ENCODE measurements around the gene MAN1A2. TPM values are rescaled to one million over a fixed set of nuclear protein-coding genes. Genes with fewer than 3 reads are reported as not detected.

The MAN1A2 gene
- total and polyA plus RNA-seq, 11 donors, result 5.1 to 36.5 (median 19.9) TPM

DNA sequence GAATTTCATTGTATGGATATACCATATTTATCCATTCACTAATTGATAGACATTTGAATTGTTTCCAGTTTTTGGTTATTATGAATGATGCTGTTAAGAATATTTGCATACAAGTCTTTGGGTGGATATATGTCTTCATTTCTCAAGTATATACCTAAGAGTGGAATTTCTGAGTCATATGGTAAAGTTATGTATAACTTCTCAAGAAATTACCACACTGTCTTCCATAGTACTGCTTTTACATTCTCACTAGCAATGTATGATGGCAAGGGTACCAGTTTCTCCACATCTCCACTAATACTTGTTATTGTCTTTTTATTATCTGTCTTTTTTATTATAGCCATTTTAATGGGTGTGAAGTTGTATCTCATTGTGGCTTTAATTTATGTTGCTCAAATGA lies 164.0 kb downstream of the MAN1A2 start:
- Histone ChIP-seq H3K27me3 (no peaks in the 10 kb centered on the region), H3K4me3 (no peak overlapping the region), H3K27ac (no peak overlapping the region), H3K36me3 (peaks cover 0 to 4% (median 0%) of the 10 kb centered on the region in 9 donors), H3K4me1 (no peaks in the 10 kb centered on the region), H3K9me3 (no peaks in the 10 kb centered on the region)
- ATAC-seq (no peak), DNase-seq (no peak)
- TF ChIP-seq, protein P1, sequence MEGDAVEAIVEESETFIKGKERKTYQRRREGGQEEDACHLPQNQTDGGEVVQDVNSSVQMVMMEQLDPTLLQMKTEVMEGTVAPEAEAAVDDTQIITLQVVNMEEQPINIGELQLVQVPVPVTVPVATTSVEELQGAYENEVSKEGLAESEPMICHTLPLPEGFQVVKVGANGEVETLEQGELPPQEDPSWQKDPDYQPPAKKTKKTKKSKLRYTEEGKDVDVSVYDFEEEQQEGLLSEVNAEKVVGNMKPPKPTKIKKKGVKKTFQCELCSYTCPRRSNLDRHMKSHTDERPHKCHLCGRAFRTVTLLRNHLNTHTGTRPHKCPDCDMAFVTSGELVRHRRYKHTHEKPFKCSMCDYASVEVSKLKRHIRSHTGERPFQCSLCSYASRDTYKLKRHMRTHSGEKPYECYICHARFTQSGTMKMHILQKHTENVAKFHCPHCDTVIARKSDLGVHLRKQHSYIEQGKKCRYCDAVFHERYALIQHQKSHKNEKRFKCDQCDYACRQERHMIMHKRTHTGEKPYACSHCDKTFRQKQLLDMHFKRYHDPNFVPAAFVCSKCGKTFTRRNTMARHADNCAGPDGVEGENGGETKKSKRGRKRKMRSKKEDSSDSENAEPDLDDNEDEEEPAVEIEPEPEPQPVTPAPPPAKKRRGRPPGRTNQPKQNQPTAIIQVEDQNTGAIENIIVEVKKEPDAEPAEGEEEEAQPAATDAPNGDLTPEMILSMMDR (IDR thresholded peaks at IDR 0.05), result no peak
- TF ChIP-seq POLR2A (IDR thresholded peaks at IDR 0.05), result no peak
- intact Hi-C loops (cut with DNase I), result loop anchor here in 7 of 10 donors (5.0 to 10.0 kb wide), 5 partner anchors 74 to 366 kb away; partner anchors contain the start of gene TENT5C (in 2 of the 7)

DNA sequence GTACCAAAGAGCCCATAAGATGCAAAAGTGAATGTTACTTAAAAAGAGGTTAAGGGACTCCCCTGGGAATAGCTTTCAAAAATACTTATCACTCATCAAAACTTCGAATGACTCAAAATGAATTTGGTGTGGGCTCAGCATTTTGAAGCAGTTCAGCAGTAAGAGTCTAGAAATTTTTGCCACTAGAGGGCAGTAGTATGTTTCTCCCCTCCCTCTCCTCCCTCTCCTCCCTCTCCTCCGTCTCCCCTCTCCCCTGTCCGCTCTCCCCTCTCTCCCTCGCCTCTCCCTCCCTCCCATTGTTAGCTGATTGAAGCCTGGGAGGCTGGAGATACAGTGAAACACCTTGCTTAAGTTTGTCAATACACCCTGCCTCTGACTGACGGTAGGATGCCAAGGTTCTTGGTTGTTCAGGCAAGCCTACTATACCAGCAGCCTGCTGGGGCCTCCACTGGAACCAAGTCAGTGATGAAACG lies 167.8 kb downstream of the MAN1A2 start:
- Histone ChIP-seq H3K9me3 (no peaks in the 10 kb centered on the region), H3K36me3 (no peaks in the 10 kb centered on the region), H3K27me3 (no peaks in the 10 kb centered on the region), H3K27ac (no peak overlapping the region), H3K4me1 (no peaks in the 10 kb centered on the region), H3K4me3 (no peak overlapping the region)
- ATAC-seq (peak; percentile 70 to 91 (median 88)), DNase-seq (peak in 2 of 5 donors; percentile 22 to 33)
- TF ChIP-seq POLR2A (IDR thresholded peaks at IDR 0.05), result no peak
- TF ChIP-seq, protein P1 (IDR thresholded peaks at IDR 0.05), result peak; percentile 49 to 74 (median 64)
- intact Hi-C loops (cut with DNase I), result loop anchor here (1.0 to 10.0 kb wide), 14 partner anchors 70 to 362 kb away; partner anchors contain the start of gene TENT5C (in 3 of the 10)
- 10 to 17% (median 12%) methylated on average over 6 of the region's 6 CpGs for WGBS, 4 donors

DNA sequence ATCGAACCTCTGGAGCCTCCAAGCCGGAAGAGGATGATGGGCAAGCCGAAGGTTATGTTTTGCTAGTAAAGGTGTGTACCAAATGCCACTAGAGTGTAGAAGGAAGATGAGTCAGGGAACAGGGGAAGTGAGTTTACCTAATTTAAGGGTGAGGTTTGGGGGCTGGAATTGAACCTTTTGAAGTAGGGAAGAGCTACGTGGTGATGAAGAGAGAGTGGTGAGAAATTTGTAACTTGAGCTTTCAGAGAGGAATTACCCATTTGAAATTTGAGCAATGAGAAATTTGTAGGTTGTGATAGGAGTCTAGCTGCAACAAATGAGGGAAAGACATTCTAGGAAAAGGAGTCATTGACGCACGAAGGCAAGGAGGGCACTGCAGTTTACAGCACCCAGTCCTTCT lies 168.6 kb downstream of the MAN1A2 start:
- intact Hi-C loops (cut with DNase I), result loop anchor here (1.0 to 10.0 kb wide), 12 partner anchors 69 to 359 kb away; partner anchors contain the start of gene TENT5C (in 2 of the 10)
- no peak for TF ChIP-seq POLR2A (IDR thresholded peaks at IDR 0.05)
- TF ChIP-seq, protein P1 (IDR thresholded peaks at IDR 0.05), result no peak
- Histone ChIP-seq H3K27ac (no peak overlapping the region), H3K4me3 (no peak overlapping the region), H3K9me3 (no peaks in the 10 kb centered on the region), H3K36me3 (no peaks in the 10 kb centered on the region), H3K4me1 (no peaks in the 10 kb centered on the region), H3K27me3 (no peaks in the 10 kb centered on the region)
- DNase-seq, result no peak
- whole genome bisulfite sequencing, 4 donors, result 86 to 91% (median 87%) methylated on average over 6 of the region's 6 CpGs
- ATAC-seq, result no peak

DNA sequence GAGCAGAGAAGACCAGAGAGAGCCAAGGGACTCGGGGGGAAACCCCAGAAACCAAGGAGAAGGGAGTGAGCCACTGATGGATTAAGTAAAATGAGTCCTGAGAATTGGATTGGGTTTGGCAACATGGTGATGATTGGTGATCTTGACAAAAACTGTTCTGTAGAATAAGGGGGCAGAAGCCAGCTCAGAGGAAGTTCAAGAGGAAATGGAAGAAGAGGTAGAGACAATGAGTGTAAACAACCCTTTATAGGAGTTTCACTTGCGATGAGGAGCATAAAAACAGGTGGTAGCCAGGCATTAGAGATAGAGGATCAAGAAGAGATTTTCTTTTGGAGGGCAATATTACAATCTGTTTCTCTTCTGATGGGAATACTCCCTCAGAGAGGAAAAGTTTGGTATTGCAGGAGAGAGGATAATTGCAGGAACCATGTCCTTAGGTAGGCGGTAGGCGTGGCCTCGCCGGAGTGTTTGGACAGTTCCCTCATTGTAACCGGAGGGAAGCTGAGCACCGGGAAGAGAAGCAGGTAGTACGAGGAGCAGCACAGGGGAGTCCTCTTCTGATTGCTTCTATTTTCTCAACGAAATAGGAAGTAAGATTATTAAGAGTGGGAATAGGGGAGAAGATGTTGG lies 170.2 kb downstream of the MAN1A2 start:
- intact Hi-C loops (cut with DNase I), result loop anchor here in 9 of 10 donors (5.0 to 10.0 kb wide), 7 partner anchors 67 to 357 kb away; partner anchors contain the start of gene TENT5C (in 2 of the 9)
- WGBS, 4 donors, result 50 to 59% (median 54%) methylated on average over 10 of the region's 10 CpGs
- no peak for DNase-seq
- Histone ChIP-seq H3K27ac (no peak overlapping the region), H3K36me3 (no peaks in the 10 kb centered on the region), H3K4me3 (no peak overlapping the region), H3K4me1 (no peaks in the 10 kb centered on the region), H3K9me3 (no peaks in the 10 kb centered on the region), H3K27me3 (no peaks in the 10 kb centered on the region)
- TF ChIP-seq, protein P1 (IDR thresholded peaks at IDR 0.05), result no peak
- no peak for TF ChIP-seq POLR2A (IDR thresholded peaks at IDR 0.05)
- ATAC-seq, result no peak

Data from heart left ventricle (tissue), 16 donors.